ENCODE results near the gene SUN5.

SUN5 gene

GRCh38 chr20:32991792-32992641, 12.2 kb downstream of the SUN5 start:
- DNase-seq, result no peak

GRCh38 chr20:32991383-32991782, 12.8 kb downstream of the SUN5 start:
- no peak for DNase-seq

- no peak for DNase-seq
Measured at GRCh38 chr20:32990426-32990825, 13.8 kb downstream of the SUN5 start.

GRCh38 chr20:32989507-32990283, 14.5 kb downstream of the SUN5 start:
- no peak for DNase-seq

- DNase-seq, result no peak
Measured at GRCh38 chr20:32988008-32988407, 16.2 kb downstream of the SUN5 start.

- DNase-seq, result no peak
Measured at GRCh38 chr20:32987044-32987825, 17.0 kb downstream of the SUN5 start.

GRCh38 chr20:32986331-32986966, 17.8 kb downstream of the SUN5 start:
- no peak for DNase-seq

GRCh38 chr20:32985596-32985995, 18.6 kb downstream of the SUN5 start:
- DNase-seq, result no peak

- DNase-seq, result no peak
Measured at GRCh38 chr20:32984631-32985354, 19.4 kb downstream of the SUN5 start.

- DNase-seq, result no peak
Measured at GRCh38 chr20:32984196-32984595, 20.0 kb downstream of the SUN5 start.

- DNase-seq, result no peak
Measured at GRCh38 chr20:32983459-32984112, 20.6 kb downstream of the SUN5 start.

- DNase-seq, result no peak
Measured at GRCh38 chr20:32982617-32983458, 21.4 kb downstream of the SUN5 start.

GRCh38 chr20:32980990-32981389, 23.2 kb downstream of the SUN5 start:
- no peak for DNase-seq

- DNase-seq, result no peak
Measured at GRCh38 chr20:32980131-32980941, 23.9 kb downstream of the SUN5 start.

GRCh38 chr20:32979201-32979998, 24.8 kb downstream of the SUN5 start:
- DNase-seq, result no peak

GRCh38 chr20:32978009-32978335, 26.3 kb downstream of the SUN5 start:
- DNase-seq, result no peak

- no peak for DNase-seq
Measured at GRCh38 chr20:32977281-32978008, 26.8 kb downstream of the SUN5 start.

- no peak for DNase-seq
Measured at GRCh38 chr20:32976746-32977145, 27.5 kb downstream of the SUN5 start.

Data from NCI-H1048 (cell line).